ENCODE measurements around the gene PXMP4. TPM values are rescaled to one million over a fixed set of nuclear protein-coding genes. Genes with fewer than 3 reads are reported as not detected.

The PXMP4 gene
- total RNA-seq, 1 experiment from 2014 or later, result 3.3 TPM

- DNase-seq (ENCODE audit: low spot score) (no peak), ATAC-seq (no peak)
- Mint-ChIP-seq H3K36me3 (peaks cover 32% of the 10 kb centered on the region), H3K4me1 (peaks cover 5% of the 10 kb centered on the region), H3K27me3 (ENCODE audit: low read depth) (peaks cover 10% of the 10 kb centered on the region), H3K4me3 (no peak overlapping the region), H3K27ac (no peak overlapping the region), H3K9me3 (peaks cover 26% of the 10 kb centered on the region)
- TF ChIP-seq ZNF425 (CRISPR knock-in tag; conservative IDR thresholded peaks at IDR 0.05) (no peak), GTF2I (CRISPR knock-in tag; conservative IDR thresholded peaks at IDR 0.05) (no peak), IRF1 (CRISPR knock-in tag; IDR thresholded peaks at IDR 0.05) (no peak), GRHL2 (CRISPR knock-in tag; IDR thresholded peaks at IDR 0.05; ENCODE audit: insufficient replicate concordance, severe bottlenecking) (no peak)
- ChIA-PET CTCF (no interaction called here), POLR2A (no interaction called here)
These were observed 20.1 kb upstream of the PXMP4 start for GRCh38 chr20:33740189-33740588.

- Mint-ChIP-seq H3K4me3 (no peak overlapping the region), H3K27me3 (ENCODE audit: low read depth) (peaks cover 10% of the 10 kb centered on the region), H3K27ac (no peak overlapping the region), H3K4me1 (peaks cover 5% of the 10 kb centered on the region), H3K9me3 (peaks cover 26% of the 10 kb centered on the region), H3K36me3 (peaks cover 28% of the 10 kb centered on the region)
- ATAC-seq (no peak), DNase-seq (ENCODE audit: low spot score) (no peak)
- ChIA-PET CTCF (no interaction called here), POLR2A (no interaction called here)
- TF ChIP-seq GRHL2 (CRISPR knock-in tag; IDR thresholded peaks at IDR 0.05; ENCODE audit: insufficient replicate concordance, severe bottlenecking) (no peak), CREM (CRISPR knock-in tag; IDR thresholded peaks at IDR 0.05) (no peak), ERG (CRISPR knock-in tag; IDR thresholded peaks at IDR 0.05) (no peak), FOXK1 (CRISPR knock-in tag; IDR thresholded peaks at IDR 0.05) (no peak), RORB (CRISPR knock-in tag; IDR thresholded peaks at IDR 0.05) (no peak), CDX4 (CRISPR knock-in tag; IDR thresholded peaks at IDR 0.05; ENCODE audit: borderline replicate concordance) (no peak), GABPB1 (CRISPR knock-in tag; IDR thresholded peaks at IDR 0.05) (no peak), ZBTB21 (CRISPR knock-in tag; IDR thresholded peaks at IDR 0.05; ENCODE audit: borderline replicate concordance) (no peak), ZNF425 (CRISPR knock-in tag; conservative IDR thresholded peaks at IDR 0.05) (no peak), HMGXB4 (CRISPR knock-in tag; IDR thresholded peaks at IDR 0.05) (no peak), USF1 (CRISPR knock-in tag; IDR thresholded peaks at IDR 0.05) (no peak), TEAD4 (CRISPR knock-in tag; IDR thresholded peaks at IDR 0.05) (no peak)
These were observed 19.4 kb upstream of the PXMP4 start for GRCh38 chr20:33739493-33739892.

Data from WTC11 (cell line).